Upper lobe of left lung (tissue), 4 donors: Measurements from ENCODE around the gene ULK3.

ENCODE experiments used
- CTCF ChIP-seq, 6 experiments: fragments of 450-650 bp in 4 of 6; fragments of 200-600 bp in 2 of 6; sonication (generic) in 2 of 6; IDR thresholded peaks; one replicate each; pipeline ENCODE4 v1.5.1; 2016 to 2019; ENCODE audit warnings: antibody characterized with exemption in 6 of 6
- POLR2A ChIP-seq, 4 donors: fragments of 450-650 bp; IDR thresholded peaks; one replicate each; pipeline ENCODE4 v1.5.1; 2016 to 2017; ENCODE audit warnings: antibody characterized with exemption in 4 of 4, mild to moderate bottlenecking in 2 of 4
- POLR2AphosphoS5 ChIP-seq, 2 donors: sonication (generic); formaldehyde crosslinking; IDR thresholded peaks; one replicate each; pipeline ENCODE4 v1.5.1; 2017; ENCODE audit warnings: antibody characterized with exemption in 2 of 2

GRCh38 chr15:74888716-74889115 is 45.8 kb upstream of the ULK3 start:
- TF ChIP-seq CTCF (IDR thresholded peaks at IDR 0.05) (no peak), POLR2AphosphoS5 (IDR thresholded peaks at IDR 0.05) (no peak), POLR2A (IDR thresholded peaks at IDR 0.05) (no peak)
